Neural cell (in vitro differentiated cells): ENCODE data around the gene NDUFB3. TPM values are rescaled to one million over a fixed set of nuclear protein-coding genes. Genes with fewer than 3 reads are reported as not detected.

Experiments
- H2AFZ ChIP-seq: fragments of 200-600, 300-800 bp; sonication (generic), shearing (Covaris generic); 2 replicates; pipeline ENCODE4 v1.6.0; 2014; ENCODE audit warnings: low read depth, mild to moderate bottlenecking, antibody characterized with exemption, low read length, moderate library complexity
- H3F3A ChIP-seq: fragments of 200-600 bp; shearing (Covaris generic); 2 replicates; pipeline ENCODE4 v1.6.1; 2016; ENCODE audit warnings: mild to moderate bottlenecking, moderate library complexity, mixed read lengths, antibody characterized with exemption, low read length; ENCODE audit not compliant: insufficient read depth, poor library complexity, severe bottlenecking
- H3K27ac ChIP-seq: fragments of 200-600, 300-800 bp; sonication (generic), shearing (Covaris generic); 2 replicates; pipeline ENCODE4 v1.5.1; 2014; ENCODE audit warnings: mild to moderate bottlenecking, low read length, moderate library complexity
- H3K27me3 ChIP-seq: fragments of 300-800, 200-600 bp; sonication (generic), shearing (Covaris generic); 2 replicates; pipeline ENCODE4 v1.6.0; 2014; ENCODE audit warnings: mild to moderate bottlenecking, low read depth, low read length, moderate library complexity; ENCODE audit not compliant: insufficient read depth
- H3K36me3 ChIP-seq: fragments of 300-800, 200-600 bp; sonication (generic), shearing (Covaris generic); 2 replicates; pipeline ENCODE4 v1.5.1; 2014; ENCODE audit warnings: mild to moderate bottlenecking, antibody characterized with exemption, low read length, moderate library complexity; ENCODE audit not compliant: insufficient read depth
- H3K4me2 ChIP-seq: fragments of 300-800, 200-600 bp; sonication (generic), shearing (Covaris generic); 2 replicates; pipeline ENCODE4 v1.6.0; 2014; ENCODE audit warnings: mild to moderate bottlenecking, low read length
- H3K4me3 ChIP-seq: fragments of 300-800, 200-600 bp; sonication (generic), shearing (Covaris generic); 2 replicates; pipeline ENCODE4 v1.5.1; 2014; ENCODE audit warnings: mild to moderate bottlenecking, low read length, moderate library complexity
- H3K79me2 ChIP-seq: fragments of 200-600 bp; shearing (Covaris generic); replicated peaks from 2 replicates; pipeline ENCODE4 v1.6.0; 2014; ENCODE audit warnings: mild to moderate bottlenecking, low read length, moderate library complexity; ENCODE audit not compliant: insufficient read depth
- H3K9ac ChIP-seq: fragments of 300-800, 200-600 bp; sonication (generic), shearing (Covaris generic); 2 replicates; pipeline ENCODE4 v1.6.1; 2016; ENCODE audit warnings: mild to moderate bottlenecking, low read length, mixed read lengths
- H3K9me2 ChIP-seq: fragments of 200-600 bp; shearing (Covaris generic); 2 replicates; pipeline ENCODE4 v1.6.1; 2016; ENCODE audit warnings: mild to moderate bottlenecking, low read length, mixed read lengths; ENCODE audit not compliant: insufficient read depth
- H3K9me3 ChIP-seq: fragments of 200-600, 300-800 bp; sonication (generic), shearing (Covaris generic); 2 replicates; pipeline ENCODE4 v1.6.1; 2016; ENCODE audit warnings: mild to moderate bottlenecking, mixed run types, low read length, moderate library complexity, mixed read lengths
- H4K20me1 ChIP-seq: fragments of 200-600 bp; shearing (Covaris generic); 2 replicates; pipeline ENCODE4 v1.6.1; 2016; ENCODE audit warnings: mild to moderate bottlenecking, mixed run types; ENCODE audit not compliant: insufficient read depth
- EP300 ChIP-seq: fragments of 450-650 bp; conservative IDR thresholded peaks from 2 replicates; pipeline ENCODE4 v1.6.1; 2014; ENCODE audit warnings: antibody characterized with exemption, mild to moderate bottlenecking, moderate library complexity; ENCODE audit not compliant: poor library complexity, severe bottlenecking
- EZH2 ChIP-seq: fragments of 200-600, 300-800 bp; shearing (Covaris generic), sonication (generic); IDR thresholded peaks from 2 replicates; pipeline ENCODE4 v1.6.1; 2014; ENCODE audit warnings: antibody characterized with exemption, low read length, borderline replicate concordance, mild to moderate bottlenecking; ENCODE audit not compliant: insufficient read depth, poor library complexity, severe bottlenecking
- MXI1 ChIP-seq: fragments of 450-650 bp; conservative IDR thresholded peaks from 2 replicates; pipeline ENCODE4 v1.6.1; 2014; ENCODE audit warnings: antibody characterized with exemption, mild to moderate bottlenecking; ENCODE audit not compliant: poor library complexity, severe bottlenecking
- POLR2AphosphoS5 ChIP-seq: IDR thresholded peaks from 2 replicates; pipeline ENCODE4 v1.6.1; 2012
- RAD21 ChIP-seq: fragments of 450-650 bp; conservative IDR thresholded peaks from 2 replicates; pipeline ENCODE4 v1.6.1; 2014; ENCODE audit warnings: antibody characterized with exemption, mild to moderate bottlenecking, moderate library complexity
- SMC3 ChIP-seq: fragments of 450-650 bp; conservative IDR thresholded peaks from 2 replicates; pipeline ENCODE4 v1.6.1; 2014; ENCODE audit warnings: antibody characterized with exemption, mild to moderate bottlenecking, moderate library complexity; ENCODE audit not compliant: poor library complexity
- TAF1 ChIP-seq: IDR thresholded peaks from 2 replicates; pipeline ENCODE4 v1.6.1; 2012; ENCODE audit warnings: low read depth
- polyA plus RNA-seq: library from polyadenylated mRNA; depleted of rRNA; stranded (reverse); fragments of >200 nt; gene quantifications from 2 replicates; pipeline ENCODE4 v1.2.3, GENCODE V29; 2014
- TF ChIP-seq, protein P1 (sequence below): IDR thresholded peaks from 2 replicates; pipeline ENCODE4 v1.6.1; 2012; ENCODE audit warnings: borderline replicate concordance
- TF ChIP-seq, protein P2 (sequence below): fragments of 450-650 bp; IDR thresholded peaks from 2 replicates; pipeline ENCODE4 v1.5.1; 2014; ENCODE audit warnings: antibody characterized with exemption, mild to moderate bottlenecking, moderate library complexity; ENCODE audit not compliant: poor library complexity, severe bottlenecking

The NDUFB3 gene
- polyA plus RNA-seq, 1 donor from 2014 or later, result 154 TPM

DNA sequence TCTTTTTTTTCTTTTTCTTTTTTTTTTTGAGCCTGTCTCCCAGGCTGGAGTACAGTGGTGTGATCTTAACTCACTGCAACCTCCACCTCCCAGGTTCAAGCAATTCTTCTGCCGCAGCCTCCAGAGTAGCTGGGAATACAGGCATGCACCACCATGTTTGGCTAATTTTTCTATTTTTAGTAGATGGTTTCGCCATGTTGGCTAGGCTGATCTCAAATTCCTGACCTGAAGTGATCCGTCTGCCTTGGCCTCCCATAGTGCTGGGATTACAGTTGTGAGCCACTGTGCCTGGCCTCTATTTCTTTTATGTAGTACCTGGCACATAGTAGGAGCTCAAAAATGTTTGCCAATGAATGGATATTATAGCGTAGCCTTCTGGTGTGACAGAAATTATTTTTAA is 37.4 kb downstream of the NDUFB3 start:
- no peaks in the 10 kb centered on the region for H3K9me3 ChIP-seq
- no peak overlapping the region for H3K27ac ChIP-seq
- no peaks in the 10 kb centered on the region for H3K27me3 ChIP-seq
- no peaks in the 10 kb centered on the region for H3K9me2 ChIP-seq
- H3K36me3 ChIP-seq, result no peaks in the 10 kb centered on the region
- H3K4me3 ChIP-seq, result no peak overlapping the region
- H3F3A ChIP-seq, result no peaks in the 10 kb centered on the region
- no peak overlapping the region for H3K4me2 ChIP-seq
- no peak overlapping the region for H2AFZ ChIP-seq
- no peak overlapping the region for H3K9ac ChIP-seq
- H4K20me1 ChIP-seq, result no peaks in the 10 kb centered on the region
- no peak for TF ChIP-seq EZH2
- TF ChIP-seq, protein P1, sequence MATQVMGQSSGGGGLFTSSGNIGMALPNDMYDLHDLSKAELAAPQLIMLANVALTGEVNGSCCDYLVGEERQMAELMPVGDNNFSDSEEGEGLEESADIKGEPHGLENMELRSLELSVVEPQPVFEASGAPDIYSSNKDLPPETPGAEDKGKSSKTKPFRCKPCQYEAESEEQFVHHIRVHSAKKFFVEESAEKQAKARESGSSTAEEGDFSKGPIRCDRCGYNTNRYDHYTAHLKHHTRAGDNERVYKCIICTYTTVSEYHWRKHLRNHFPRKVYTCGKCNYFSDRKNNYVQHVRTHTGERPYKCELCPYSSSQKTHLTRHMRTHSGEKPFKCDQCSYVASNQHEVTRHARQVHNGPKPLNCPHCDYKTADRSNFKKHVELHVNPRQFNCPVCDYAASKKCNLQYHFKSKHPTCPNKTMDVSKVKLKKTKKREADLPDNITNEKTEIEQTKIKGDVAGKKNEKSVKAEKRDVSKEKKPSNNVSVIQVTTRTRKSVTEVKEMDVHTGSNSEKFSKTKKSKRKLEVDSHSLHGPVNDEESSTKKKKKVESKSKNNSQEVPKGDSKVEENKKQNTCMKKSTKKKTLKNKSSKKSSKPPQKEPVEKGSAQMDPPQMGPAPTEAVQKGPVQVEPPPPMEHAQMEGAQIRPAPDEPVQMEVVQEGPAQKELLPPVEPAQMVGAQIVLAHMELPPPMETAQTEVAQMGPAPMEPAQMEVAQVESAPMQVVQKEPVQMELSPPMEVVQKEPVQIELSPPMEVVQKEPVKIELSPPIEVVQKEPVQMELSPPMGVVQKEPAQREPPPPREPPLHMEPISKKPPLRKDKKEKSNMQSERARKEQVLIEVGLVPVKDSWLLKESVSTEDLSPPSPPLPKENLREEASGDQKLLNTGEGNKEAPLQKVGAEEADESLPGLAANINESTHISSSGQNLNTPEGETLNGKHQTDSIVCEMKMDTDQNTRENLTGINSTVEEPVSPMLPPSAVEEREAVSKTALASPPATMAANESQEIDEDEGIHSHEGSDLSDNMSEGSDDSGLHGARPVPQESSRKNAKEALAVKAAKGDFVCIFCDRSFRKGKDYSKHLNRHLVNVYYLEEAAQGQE, result no peak
- TF ChIP-seq RAD21, result no peak
- no peak for TF ChIP-seq TAF1
- TF ChIP-seq MXI1, result no peak
- TF ChIP-seq EP300, result no peak
- TF ChIP-seq, protein P2, sequence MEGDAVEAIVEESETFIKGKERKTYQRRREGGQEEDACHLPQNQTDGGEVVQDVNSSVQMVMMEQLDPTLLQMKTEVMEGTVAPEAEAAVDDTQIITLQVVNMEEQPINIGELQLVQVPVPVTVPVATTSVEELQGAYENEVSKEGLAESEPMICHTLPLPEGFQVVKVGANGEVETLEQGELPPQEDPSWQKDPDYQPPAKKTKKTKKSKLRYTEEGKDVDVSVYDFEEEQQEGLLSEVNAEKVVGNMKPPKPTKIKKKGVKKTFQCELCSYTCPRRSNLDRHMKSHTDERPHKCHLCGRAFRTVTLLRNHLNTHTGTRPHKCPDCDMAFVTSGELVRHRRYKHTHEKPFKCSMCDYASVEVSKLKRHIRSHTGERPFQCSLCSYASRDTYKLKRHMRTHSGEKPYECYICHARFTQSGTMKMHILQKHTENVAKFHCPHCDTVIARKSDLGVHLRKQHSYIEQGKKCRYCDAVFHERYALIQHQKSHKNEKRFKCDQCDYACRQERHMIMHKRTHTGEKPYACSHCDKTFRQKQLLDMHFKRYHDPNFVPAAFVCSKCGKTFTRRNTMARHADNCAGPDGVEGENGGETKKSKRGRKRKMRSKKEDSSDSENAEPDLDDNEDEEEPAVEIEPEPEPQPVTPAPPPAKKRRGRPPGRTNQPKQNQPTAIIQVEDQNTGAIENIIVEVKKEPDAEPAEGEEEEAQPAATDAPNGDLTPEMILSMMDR, result no peak
- TF ChIP-seq SMC3, result no peak
- TF ChIP-seq POLR2AphosphoS5, result no peak
- no peaks in the 10 kb centered on the region for H3K79me2 ChIP-seq

DNA sequence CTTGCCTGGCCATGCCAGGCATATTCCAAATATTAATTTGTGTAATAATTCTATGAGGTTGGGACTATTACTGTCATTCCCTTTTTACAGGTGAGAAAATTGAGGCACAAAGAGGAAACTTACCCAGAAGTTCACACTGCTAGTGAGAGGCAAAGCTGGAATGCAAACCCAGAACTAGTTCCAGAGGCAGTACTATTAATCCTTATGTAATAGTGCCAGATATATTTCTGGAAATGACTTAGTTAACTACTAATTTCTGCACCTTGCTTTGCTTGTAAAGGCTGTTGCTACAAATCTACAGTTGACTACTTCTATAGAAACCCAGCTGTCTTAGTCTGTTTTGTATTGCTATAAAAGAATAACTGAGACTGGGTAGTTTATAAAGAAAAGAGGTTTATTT is 38.8 kb downstream of the NDUFB3 start:
- Histone ChIP-seq H3K36me3 (no peaks in the 10 kb centered on the region), H3K9me3 (no peaks in the 10 kb centered on the region), H3F3A (no peaks in the 10 kb centered on the region), H3K79me2 (no peaks in the 10 kb centered on the region), H2AFZ (no peak overlapping the region), H3K9me2 (no peaks in the 10 kb centered on the region), H3K4me2 (no peak overlapping the region), H3K27me3 (no peaks in the 10 kb centered on the region), H3K9ac (no peak overlapping the region), H3K27ac (no peak overlapping the region), H3K4me3 (no peak overlapping the region), H4K20me1 (no peaks in the 10 kb centered on the region)
- TF ChIP-seq POLR2AphosphoS5 (no peak), MXI1 (no peak), EZH2 (no peak), RAD21 (no peak)

DNA sequence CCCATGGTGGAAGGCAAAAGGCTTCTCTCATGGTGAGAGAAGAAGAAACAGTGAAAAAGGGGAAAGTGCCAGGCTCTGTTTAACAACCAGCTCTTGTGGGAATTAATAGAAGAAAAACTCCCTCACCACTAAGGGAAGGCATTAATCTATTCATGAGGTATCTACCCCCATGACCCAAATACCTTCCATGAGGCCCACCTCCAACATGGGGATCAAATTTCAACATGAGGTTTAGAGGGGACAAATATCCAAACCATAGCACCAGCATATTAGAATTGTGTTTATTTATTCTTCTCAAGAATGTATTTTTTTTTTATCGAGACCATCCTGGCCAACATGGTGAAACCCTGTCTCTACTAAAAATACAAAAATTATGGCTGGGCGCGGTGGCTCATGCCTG is 39.3 kb downstream of the NDUFB3 start:
- Histone ChIP-seq H3K9me3 (no peaks in the 10 kb centered on the region), H3K36me3 (no peaks in the 10 kb centered on the region), H3K9ac (no peak overlapping the region), H3F3A (no peaks in the 10 kb centered on the region), H3K27me3 (no peaks in the 10 kb centered on the region), H3K27ac (no peak overlapping the region), H3K4me3 (no peak overlapping the region), H3K79me2 (no peaks in the 10 kb centered on the region), H2AFZ (no peak overlapping the region), H3K4me2 (no peak overlapping the region), H3K9me2 (no peaks in the 10 kb centered on the region), H4K20me1 (no peaks in the 10 kb centered on the region)
- TF ChIP-seq, protein P1, result no peak
- TF ChIP-seq RAD21, result no peak
- TF ChIP-seq POLR2AphosphoS5, result no peak
- no peak for TF ChIP-seq SMC3
- TF ChIP-seq EP300, result no peak
- TF ChIP-seq EZH2, result no peak
- TF ChIP-seq, protein P2, result no peak
- no peak for TF ChIP-seq MXI1
- TF ChIP-seq TAF1, result no peak
